Upper lobe of right lung (tissue), 1 donor: ENCODE data around the gene ARID1B. TPM values are rescaled to one million over a fixed set of nuclear protein-coding genes. Genes with fewer than 3 reads are reported as not detected.

Experiments
- ATAC-seq: fragments of 200-7000 bp; cut with Tn5 transposase; one replicate; pipeline ENCODE4 v1.9.1; 2020; ENCODE audit warnings: mild to moderate bottlenecking, moderate library complexity
- DNase-seq: peaks from one replicate; pipeline ENCODE4 v3.0.0-alpha.2; 2020
- H3K27ac ChIP-seq: fragments of 200-600 bp; one replicate; pipeline ENCODE4 v1.8.0; 2022
- H3K27me3 ChIP-seq: fragments of 200-600 bp; one replicate; pipeline ENCODE4 v1.8.0; 2022; ENCODE audit warnings: mild to moderate bottlenecking
- H3K36me3 ChIP-seq: fragments of 200-600 bp; one replicate; pipeline ENCODE4 v1.8.0; 2022
- H3K4me1 ChIP-seq: fragments of 200-600 bp; one replicate; pipeline ENCODE4 v1.8.0; 2022
- H3K4me3 ChIP-seq: fragments of 200-600 bp; one replicate; pipeline ENCODE4 v1.8.0; 2022; ENCODE audit warnings: mild to moderate bottlenecking
- H3K9me3 ChIP-seq: fragments of 200-600 bp; one replicate; pipeline ENCODE4 v1.8.0; 2022
- intact Hi-C: fragments of 100-400 bp; cut with DNase I; formaldehyde crosslinking; loops from one replicate; pipeline ENCODE4 v1.11.0; 2022
- total RNA-seq: library from RNA; stranded (reverse); fragmentation: NEBNext Ultra II Directional; extraction: Animal tissue kit (Norgen Biotek cat#: 25700); gene quantifications from one replicate; pipeline ENCODE4 v1.2.1, GENCODE V29; 2021
- TF ChIP-seq, protein P1 (sequence below): fragments of 200-600 bp; IDR thresholded peaks from one replicate; pipeline ENCODE4 v1.8.0; 2022; ENCODE audit warnings: antibody characterized with exemption
- donor health status: DM: no; HTN: yes; CAD: no; lungs with severe emphysema.

ARID1B gene
- total RNA-seq, 1 donor from 2014 or later = 80.4 TPM

DNA sequence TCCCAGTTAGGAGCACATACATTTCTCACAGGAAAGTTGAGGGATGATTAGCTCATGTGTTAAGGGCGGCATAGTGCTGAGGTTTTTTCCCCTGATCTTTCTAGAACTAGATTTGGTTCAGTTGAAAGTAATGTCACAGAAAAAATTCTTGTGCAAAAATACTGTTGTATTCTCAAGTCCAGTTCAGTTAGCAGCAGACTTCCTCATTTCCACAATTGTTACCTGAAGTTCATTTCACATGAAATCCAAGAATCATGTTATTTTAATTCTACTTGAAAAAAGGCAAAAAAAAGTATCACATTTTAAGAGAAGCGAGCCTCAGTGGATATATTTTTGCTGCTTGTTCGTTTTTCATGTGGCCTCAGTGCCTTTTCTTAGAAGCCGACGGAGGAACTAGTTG is 318.4 kb downstream of the ARID1B start:
- no peak for ATAC-seq
- Histone ChIP-seq H3K36me3 (peaks cover 5% of the 10 kb centered on the region), H3K9me3 (no peaks in the 10 kb centered on the region), H3K4me3 (no peak overlapping the region), H3K4me1 (peaks cover 33% of the 10 kb centered on the region), H3K27ac (no peak overlapping the region), H3K27me3 (no peaks in the 10 kb centered on the region)
- intact Hi-C loops = no loop called here
- TF ChIP-seq, protein P1, sequence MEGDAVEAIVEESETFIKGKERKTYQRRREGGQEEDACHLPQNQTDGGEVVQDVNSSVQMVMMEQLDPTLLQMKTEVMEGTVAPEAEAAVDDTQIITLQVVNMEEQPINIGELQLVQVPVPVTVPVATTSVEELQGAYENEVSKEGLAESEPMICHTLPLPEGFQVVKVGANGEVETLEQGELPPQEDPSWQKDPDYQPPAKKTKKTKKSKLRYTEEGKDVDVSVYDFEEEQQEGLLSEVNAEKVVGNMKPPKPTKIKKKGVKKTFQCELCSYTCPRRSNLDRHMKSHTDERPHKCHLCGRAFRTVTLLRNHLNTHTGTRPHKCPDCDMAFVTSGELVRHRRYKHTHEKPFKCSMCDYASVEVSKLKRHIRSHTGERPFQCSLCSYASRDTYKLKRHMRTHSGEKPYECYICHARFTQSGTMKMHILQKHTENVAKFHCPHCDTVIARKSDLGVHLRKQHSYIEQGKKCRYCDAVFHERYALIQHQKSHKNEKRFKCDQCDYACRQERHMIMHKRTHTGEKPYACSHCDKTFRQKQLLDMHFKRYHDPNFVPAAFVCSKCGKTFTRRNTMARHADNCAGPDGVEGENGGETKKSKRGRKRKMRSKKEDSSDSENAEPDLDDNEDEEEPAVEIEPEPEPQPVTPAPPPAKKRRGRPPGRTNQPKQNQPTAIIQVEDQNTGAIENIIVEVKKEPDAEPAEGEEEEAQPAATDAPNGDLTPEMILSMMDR = no peak
- no peak for DNase-seq

DNA sequence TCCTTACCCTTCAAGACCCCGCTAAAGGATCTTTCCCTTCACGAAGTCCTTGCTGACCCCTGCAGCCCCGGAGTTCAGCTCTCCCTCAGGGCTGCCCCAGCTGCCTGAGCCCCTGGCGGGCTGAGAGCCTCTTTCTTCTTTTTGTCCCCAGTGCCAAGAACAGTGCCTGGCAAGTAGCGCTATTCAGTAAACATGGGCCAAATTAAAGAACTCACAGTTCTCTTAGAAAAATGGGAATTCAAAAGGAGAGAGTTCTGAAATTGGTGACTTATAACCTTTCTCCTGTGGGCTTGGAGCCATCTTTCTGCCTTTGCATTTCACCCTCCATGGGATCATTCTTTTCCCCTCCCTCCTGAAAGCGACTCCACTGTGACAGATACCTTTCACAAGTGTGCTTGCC is 318.9 kb downstream of the ARID1B start:
- intact Hi-C loops = no loop called here

DNA sequence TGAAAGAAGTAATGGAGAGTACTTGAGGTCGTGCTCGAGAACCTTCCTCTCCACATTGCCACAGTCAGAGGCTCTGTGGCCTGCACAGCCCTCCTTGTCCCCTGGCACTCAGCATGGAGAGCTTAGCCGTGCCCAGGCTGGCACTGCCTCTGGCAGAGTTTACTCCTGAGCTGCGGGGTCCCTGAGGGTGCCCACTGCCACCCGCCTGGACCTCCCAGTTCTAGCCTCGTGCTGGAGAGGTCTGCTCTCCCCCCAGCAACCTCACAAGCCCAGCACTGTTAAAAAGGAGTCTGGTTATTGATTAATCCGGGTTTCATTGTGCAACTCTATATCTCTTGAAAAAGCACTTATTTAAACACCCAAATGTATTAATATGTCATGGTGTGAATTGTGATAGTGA is 319.3 kb downstream of the ARID1B start:
- peak overlapping the region; percentile 63 for H3K27ac ChIP-seq
- no peaks in the 10 kb centered on the region for H3K9me3 ChIP-seq
- DNase-seq (peak; percentile 83), ATAC-seq (peak; percentile 93)
- no peak overlapping the region for H3K4me3 ChIP-seq
- H3K27me3 ChIP-seq = no peaks in the 10 kb centered on the region
- peaks cover 26% of the 10 kb centered on the region for H3K4me1 ChIP-seq
- intact Hi-C loops = no loop called here
- peaks cover 5% of the 10 kb centered on the region for H3K36me3 ChIP-seq
- TF ChIP-seq, protein P1 = no peak

More for the DNA sequence above, 318.9 kb downstream of the ARID1B start:
- H3K4me3 ChIP-seq = no peak overlapping the region
- no peaks in the 10 kb centered on the region for H3K9me3 ChIP-seq
- TF ChIP-seq, protein P1 = no peak
- peak overlapping the region; percentile 27 for H3K27ac ChIP-seq
- H3K36me3 ChIP-seq = peaks cover 5% of the 10 kb centered on the region
- peaks cover 30% of the 10 kb centered on the region for H3K4me1 ChIP-seq
- H3K27me3 ChIP-seq = no peaks in the 10 kb centered on the region
- DNase-seq (no peak), ATAC-seq (no peak)

DNA sequence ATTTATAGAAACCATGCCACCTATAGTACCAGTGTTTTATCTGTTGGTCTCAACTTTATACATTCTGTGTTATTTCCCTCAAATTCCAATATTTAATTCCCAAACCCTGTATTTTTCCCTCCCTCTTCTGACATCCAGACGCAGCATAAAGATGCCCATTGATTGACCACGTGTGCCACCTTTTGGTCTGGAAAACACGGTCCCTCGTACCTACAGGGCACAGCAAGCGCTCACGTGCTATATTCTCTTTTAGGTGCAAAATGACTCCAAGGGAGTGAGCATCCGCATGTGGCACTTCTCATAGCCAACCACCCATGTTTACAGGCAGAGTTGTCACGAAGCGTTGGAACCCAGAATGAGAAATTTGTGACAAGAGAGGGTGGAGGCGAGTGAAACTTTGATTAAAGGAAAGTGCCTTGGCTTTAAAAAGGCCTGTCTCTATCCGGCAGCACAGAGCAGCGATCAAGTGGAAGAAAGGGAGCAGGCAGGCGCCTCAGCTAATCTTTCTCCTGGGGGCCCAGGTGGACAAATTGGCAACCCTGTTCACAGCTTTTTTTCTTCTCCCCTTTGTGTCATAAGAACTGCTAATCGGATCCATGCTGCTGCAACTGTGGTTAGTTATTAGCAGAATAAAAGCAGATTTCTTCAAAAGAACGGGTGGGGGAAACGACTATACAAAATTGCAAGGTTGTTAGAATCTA is 320.2 kb downstream of the ARID1B start:
- Histone ChIP-seq H3K4me1 (peaks cover 23% of the 10 kb centered on the region), H3K9me3 (no peaks in the 10 kb centered on the region), H3K27ac (no peak overlapping the region), H3K4me3 (no peak overlapping the region), H3K36me3 (peaks cover 5% of the 10 kb centered on the region), H3K27me3 (no peaks in the 10 kb centered on the region)
- intact Hi-C loops = no loop called here
- TF ChIP-seq, protein P1 = no peak
- ATAC-seq (no peak), DNase-seq (no peak)

DNA sequence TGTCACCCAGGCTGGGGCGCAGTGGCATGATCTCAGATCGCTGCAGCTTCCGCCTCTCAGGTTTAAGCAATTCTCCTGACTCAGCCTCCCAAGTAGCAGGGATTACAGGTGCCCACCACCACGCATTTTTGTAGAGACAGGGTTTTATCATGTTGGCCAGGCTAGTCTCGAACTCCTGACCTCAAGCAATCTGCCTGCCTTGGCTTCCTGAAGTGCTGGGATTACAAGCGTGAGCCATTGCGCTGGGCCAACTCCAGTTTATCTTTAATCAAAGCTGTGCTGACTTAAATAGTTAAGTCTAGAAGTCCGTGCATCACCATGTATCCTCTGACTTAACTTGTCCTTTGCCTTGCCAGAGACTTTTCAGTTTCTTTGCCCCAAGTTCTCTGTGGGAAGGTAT is 321.8 kb downstream of the ARID1B start:
- intact Hi-C loops = no loop called here
- no peaks in the 10 kb centered on the region for H3K36me3 ChIP-seq
- peaks cover 10% of the 10 kb centered on the region for H3K4me1 ChIP-seq
- H3K27ac ChIP-seq = no peak overlapping the region
- DNase-seq (no peak), ATAC-seq (no peak)
- TF ChIP-seq, protein P1 = no peak
- H3K9me3 ChIP-seq = no peaks in the 10 kb centered on the region
- no peak overlapping the region for H3K4me3 ChIP-seq
- no peaks in the 10 kb centered on the region for H3K27me3 ChIP-seq
